Heart left ventricle (tissue), 13 donors: ENCODE data around the gene MAP1B.

Experiments
- POLR2A ChIP-seq, 2 donors: fragments of 450-650 bp; IDR thresholded peaks; one replicate each; pipeline ENCODE4 v1.6.1; 2017; ENCODE audit warnings: antibody characterized with exemption in 2 of 2, mild to moderate bottlenecking in 2 of 2, moderate library complexity in 2 of 2
- TF ChIP-seq, protein P1 (sequence below), 12 donors: fragments of 200-600 bp; sonication (generic) in 4 of 12; IDR thresholded peaks; one replicate each; pipeline versions ENCODE4 v1.5.0 to v1.8.0; 2018 to 2022; ENCODE audit warnings: antibody characterized with exemption in 12 of 12, mild to moderate bottlenecking in 5 of 12
- donor health status: ischemic (EF 13 %, LVEDD 7.1; RV severe dilation, severe dysfunction).
- donor health status: DM: no; HTN: yes; CAD: no.
- donor health status: DM: no; HTN: no; CAD: no.
- donor health status: ischemic (EF 25% LVEDD 6.9; RV normal size, moderate dysfunction).
- donor health status: ischemic (EF 25% LVEDD 5.7; RV mildly dilated, moderate dysfunction).
- donor health status: ischemic (EF 35%, LVEDD 5.7; RV mildly dilated, moderate dysfunction).
- donor health status: nonischemic (EF 11% LVEDD 7.7; RV severe dilation, severe dysfunction).
- donor health status: DM: yes; HTN: yes; CAD: no.
- donor health status: PGD.
- donor health status: ischemic (EF 29% LVEDD 5.4; RV normal size, mild dysfunction).
- donor health status: nonischemic (EF 23%, LVEDD 6.1; RV moderate dilation, normal function).

DNA sequence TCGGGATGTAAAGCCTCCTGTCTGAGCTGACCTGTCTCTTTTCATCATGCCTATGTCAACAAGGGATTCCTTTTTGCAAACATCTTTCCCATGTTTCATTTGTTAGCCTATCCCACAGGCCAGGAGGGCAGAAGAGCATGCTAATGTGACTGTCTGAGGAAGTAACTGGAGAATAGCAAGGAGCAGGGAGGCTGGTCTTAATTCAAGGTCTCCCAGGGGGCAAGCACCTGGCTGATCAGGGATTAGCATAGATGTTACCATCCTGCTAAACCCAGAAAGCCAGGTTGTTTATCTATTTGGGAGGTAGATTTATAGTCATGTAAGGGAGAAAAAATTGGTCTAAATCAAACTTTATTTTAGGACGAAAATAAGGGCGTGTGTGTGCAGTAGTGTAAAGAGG, 36.7 kb upstream of the MAP1B start:
- TF ChIP-seq, protein P1, sequence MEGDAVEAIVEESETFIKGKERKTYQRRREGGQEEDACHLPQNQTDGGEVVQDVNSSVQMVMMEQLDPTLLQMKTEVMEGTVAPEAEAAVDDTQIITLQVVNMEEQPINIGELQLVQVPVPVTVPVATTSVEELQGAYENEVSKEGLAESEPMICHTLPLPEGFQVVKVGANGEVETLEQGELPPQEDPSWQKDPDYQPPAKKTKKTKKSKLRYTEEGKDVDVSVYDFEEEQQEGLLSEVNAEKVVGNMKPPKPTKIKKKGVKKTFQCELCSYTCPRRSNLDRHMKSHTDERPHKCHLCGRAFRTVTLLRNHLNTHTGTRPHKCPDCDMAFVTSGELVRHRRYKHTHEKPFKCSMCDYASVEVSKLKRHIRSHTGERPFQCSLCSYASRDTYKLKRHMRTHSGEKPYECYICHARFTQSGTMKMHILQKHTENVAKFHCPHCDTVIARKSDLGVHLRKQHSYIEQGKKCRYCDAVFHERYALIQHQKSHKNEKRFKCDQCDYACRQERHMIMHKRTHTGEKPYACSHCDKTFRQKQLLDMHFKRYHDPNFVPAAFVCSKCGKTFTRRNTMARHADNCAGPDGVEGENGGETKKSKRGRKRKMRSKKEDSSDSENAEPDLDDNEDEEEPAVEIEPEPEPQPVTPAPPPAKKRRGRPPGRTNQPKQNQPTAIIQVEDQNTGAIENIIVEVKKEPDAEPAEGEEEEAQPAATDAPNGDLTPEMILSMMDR (IDR thresholded peaks at IDR 0.05): no peak
- TF ChIP-seq POLR2A (IDR thresholded peaks at IDR 0.05): no peak
